Measurements from ENCODE around the gene IFIT1B. TPM values are rescaled to one million over a fixed set of nuclear protein-coding genes. Genes with fewer than 3 reads are reported as not detected.
A peak's percentile ranks its signal among the peaks of the same experiment; 100 is the strongest.

The IFIT1B gene
- total and polyA plus RNA-seq, 4 donors, result 0.21 to 3.7 TPM; not detected in 2

DNA sequence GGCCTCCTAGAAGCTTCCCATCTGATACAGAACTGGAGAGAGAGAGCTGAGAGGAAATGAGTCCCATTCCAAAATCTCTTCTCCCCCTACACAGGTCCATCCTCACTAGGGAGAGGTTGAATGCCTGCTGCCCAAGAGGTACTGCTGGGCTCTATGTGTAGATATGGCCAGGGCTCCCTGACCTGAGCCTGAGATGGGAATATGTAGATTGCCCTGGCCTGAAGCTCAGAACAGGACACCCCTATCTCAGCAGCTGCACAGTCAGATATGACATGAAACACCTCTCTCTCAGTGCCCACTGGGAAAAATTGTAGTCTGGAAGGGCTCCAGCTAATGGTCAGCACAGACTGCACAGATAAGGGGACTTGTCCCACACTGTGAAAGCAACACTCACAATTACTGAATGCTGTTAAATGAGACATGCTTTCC, 3.1 kb upstream of the IFIT1B start:
- Histone ChIP-seq H3K36me3 (ENCODE audit: control insufficient read depth in 4 of 4, insufficient read depth in 4 of 4, low read length in 4 of 4) (no peaks in the 10 kb centered on the region), H3K9ac (ENCODE audit: insufficient read depth in 1 of 2, low read length in 2 of 2) (peak overlapping the region in 1 of 2 donors; percentile 61), H3K4me3 (no peak overlapping the region), H3K4me1 (ENCODE audit: control insufficient read depth in 5 of 5, insufficient read depth in 5 of 5, low read length in 5 of 5) (peaks cover 3 to 31% (median 17%) of the 10 kb centered on the region in 5 donors), H3K27ac (ENCODE audit: low read depth in 1 of 2, low read length in 1 of 2) (peak overlapping the region; percentile 92 to 95), H3K27me3 (ENCODE audit: control insufficient read depth in 3 of 3, insufficient read depth in 3 of 3, low read length in 2 of 3) (no peaks in the 10 kb centered on the region), H3K9me3 (ENCODE audit: control insufficient read depth in 4 of 4, insufficient read depth in 3 of 4, low read length in 3 of 4) (no peaks in the 10 kb centered on the region)
- peak; percentile 78 to 93 (median 93) for DNase-seq
- TF ChIP-seq, protein P1, sequence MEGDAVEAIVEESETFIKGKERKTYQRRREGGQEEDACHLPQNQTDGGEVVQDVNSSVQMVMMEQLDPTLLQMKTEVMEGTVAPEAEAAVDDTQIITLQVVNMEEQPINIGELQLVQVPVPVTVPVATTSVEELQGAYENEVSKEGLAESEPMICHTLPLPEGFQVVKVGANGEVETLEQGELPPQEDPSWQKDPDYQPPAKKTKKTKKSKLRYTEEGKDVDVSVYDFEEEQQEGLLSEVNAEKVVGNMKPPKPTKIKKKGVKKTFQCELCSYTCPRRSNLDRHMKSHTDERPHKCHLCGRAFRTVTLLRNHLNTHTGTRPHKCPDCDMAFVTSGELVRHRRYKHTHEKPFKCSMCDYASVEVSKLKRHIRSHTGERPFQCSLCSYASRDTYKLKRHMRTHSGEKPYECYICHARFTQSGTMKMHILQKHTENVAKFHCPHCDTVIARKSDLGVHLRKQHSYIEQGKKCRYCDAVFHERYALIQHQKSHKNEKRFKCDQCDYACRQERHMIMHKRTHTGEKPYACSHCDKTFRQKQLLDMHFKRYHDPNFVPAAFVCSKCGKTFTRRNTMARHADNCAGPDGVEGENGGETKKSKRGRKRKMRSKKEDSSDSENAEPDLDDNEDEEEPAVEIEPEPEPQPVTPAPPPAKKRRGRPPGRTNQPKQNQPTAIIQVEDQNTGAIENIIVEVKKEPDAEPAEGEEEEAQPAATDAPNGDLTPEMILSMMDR (IDR thresholded peaks at IDR 0.05; ENCODE audit: control extremely low read depth, extremely low read depth), result no peak
- no peak for ATAC-seq (ENCODE audit: insufficient read depth, low FRiP score)

DNA sequence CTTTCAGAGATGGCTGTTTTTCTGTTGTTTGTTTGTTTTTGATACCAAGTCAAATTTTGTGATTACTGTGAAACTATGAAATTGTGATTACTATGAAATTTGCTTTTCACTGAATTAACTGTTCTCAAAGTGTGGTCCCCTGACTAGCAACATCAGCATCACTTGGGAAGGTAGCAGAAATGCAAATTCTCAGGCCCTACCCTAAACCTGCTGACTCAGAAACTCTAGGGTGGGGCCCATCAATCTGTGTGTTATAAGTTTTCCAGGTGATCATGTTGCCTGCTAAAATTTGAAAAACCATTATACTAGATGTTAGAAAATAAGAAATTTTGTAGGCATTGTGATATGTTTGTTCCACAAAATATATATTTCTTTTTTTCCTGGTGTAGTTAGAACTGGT, 1.2 kb downstream of the IFIT1B start:
- H3K4me3 ChIP-seq, result no peak overlapping the region
- ATAC-seq (ENCODE audit: insufficient read depth, low FRiP score) (no peak), DNase-seq (no peak)
- no peaks in the 10 kb centered on the region for H3K36me3 ChIP-seq (ENCODE audit: control insufficient read depth in 4 of 4, insufficient read depth in 4 of 4, low read length in 4 of 4)
- H3K27ac ChIP-seq (ENCODE audit: low read depth in 1 of 2, low read length in 1 of 2), result no peak overlapping the region
- H3K27me3 ChIP-seq (ENCODE audit: control insufficient read depth in 3 of 3, insufficient read depth in 3 of 3, low read length in 2 of 3), result no peaks in the 10 kb centered on the region
- H3K9ac ChIP-seq (ENCODE audit: insufficient read depth in 1 of 2, low read length in 2 of 2), result no peak overlapping the region
- no peaks in the 10 kb centered on the region for H3K9me3 ChIP-seq (ENCODE audit: control insufficient read depth in 4 of 4, insufficient read depth in 3 of 4, low read length in 3 of 4)
- TF ChIP-seq, protein P1 (IDR thresholded peaks at IDR 0.05; ENCODE audit: control extremely low read depth, extremely low read depth), result no peak
- H3K4me1 ChIP-seq (ENCODE audit: control insufficient read depth in 5 of 5, insufficient read depth in 5 of 5, low read length in 5 of 5), result peaks cover 5 to 17% (median 14%) of the 10 kb centered on the region in 5 donors

DNA sequence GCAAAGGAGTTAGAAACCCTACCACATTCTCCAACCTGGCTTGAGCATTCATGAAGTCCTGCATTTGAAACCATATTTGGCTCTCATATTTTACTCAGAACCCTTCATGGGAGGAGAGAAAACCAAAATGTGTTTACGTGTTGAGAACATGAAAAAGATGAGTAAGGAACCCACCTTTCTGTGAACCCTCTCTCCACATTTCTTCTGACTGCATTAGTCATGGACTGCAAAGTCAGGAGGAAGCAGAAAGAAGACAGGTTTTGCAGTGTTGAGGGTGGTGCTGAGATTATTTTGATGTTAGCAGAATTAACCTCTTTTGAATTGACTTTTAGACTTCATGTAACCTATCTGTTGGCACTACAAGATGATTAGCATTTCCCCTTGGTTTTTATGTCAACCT, 4.9 kb downstream of the IFIT1B start:
- 86 to 97% methylated on average over 1 of the region's 1 CpG for WGBS, 2 donors
- DNase-seq (no peak), ATAC-seq (ENCODE audit: insufficient read depth, low FRiP score) (no peak)
- H3K9ac ChIP-seq (ENCODE audit: insufficient read depth in 1 of 2, low read length in 2 of 2), result no peak overlapping the region
- no peak overlapping the region for H3K27ac ChIP-seq (ENCODE audit: low read depth in 1 of 2, low read length in 1 of 2)
- no peaks in the 10 kb centered on the region for H3K36me3 ChIP-seq (ENCODE audit: control insufficient read depth in 4 of 4, insufficient read depth in 4 of 4, low read length in 4 of 4)
- peaks cover 0 to 2% (median 0%) of the 10 kb centered on the region in 5 donors for H3K4me1 ChIP-seq (ENCODE audit: control insufficient read depth in 5 of 5, insufficient read depth in 5 of 5, low read length in 5 of 5)
- TF ChIP-seq, protein P1 (IDR thresholded peaks at IDR 0.05; ENCODE audit: control extremely low read depth, extremely low read depth), result no peak
- H3K27me3 ChIP-seq (ENCODE audit: control insufficient read depth in 3 of 3, insufficient read depth in 3 of 3, low read length in 2 of 3), result no peaks in the 10 kb centered on the region
- no peak overlapping the region for H3K4me3 ChIP-seq
- no peaks in the 10 kb centered on the region for H3K9me3 ChIP-seq (ENCODE audit: control insufficient read depth in 4 of 4, insufficient read depth in 3 of 4, low read length in 3 of 4)

Data from lung (tissue), 12 donors.